PC-3 (cell line): Measurements from ENCODE around the gene UNC5C. TPM values are rescaled to one million over a fixed set of nuclear protein-coding genes. Genes with fewer than 3 reads are reported as not detected.
A peak's percentile ranks its signal among the peaks of the same experiment; 100 is the strongest.

Experiments
- ATAC-seq: fragments of 200-7000 bp; cut with Tn5 transposase; 2 replicates; pipeline ENCODE4 v1.9.1; 2020; ENCODE audit warnings: mild to moderate bottlenecking, moderate library complexity
- BruUV-seq: library from RNA; stranded (reverse); fragments of 400-500 nt; replicated peaks from 2 replicates; lab custom pipeline; 2021; lab: Mats Ljungman, UMichigan
- CTCF ChIA-PET: fragments of 300-600 bp; sonication (Branson Sonifier 250); formaldehyde crosslinking; loops from one replicate; lab custom pipeline; 2022; ENCODE audit warnings: antibody characterized with exemption; lab: Charles Lee
- POLR2A ChIA-PET: fragments of 300-600 bp; sonication (Branson Sonifier 250); formaldehyde crosslinking; loops from one replicate; lab custom pipeline; 2022; ENCODE audit warnings: antibody characterized with exemption; ENCODE audit not compliant: unreplicated experiment; lab: Charles Lee
- DNase-seq: peaks from one replicate; pipeline ENCODE4 v3.0.0-alpha.2; 2015
- H2AFZ ChIP-seq: fragments of 300-600 bp; sonication (generic); 2 replicates; pipeline ENCODE4 v1.6.0; 2016; ENCODE audit warnings: antibody characterized with exemption, low read length
- H3F3A ChIP-seq: fragments of 300-600 bp; sonication (generic); one replicate; pipeline ENCODE4 v1.6.0; 2017; ENCODE audit warnings: antibody characterized with exemption, low read length, control low read depth, mild to moderate bottlenecking; ENCODE audit not compliant: unreplicated experiment
- H3K27ac ChIP-seq: fragments of 300-600 bp; sonication (generic); 2 replicates; pipeline ENCODE4 v1.5.1; 2016; ENCODE audit warnings: mild to moderate bottlenecking, low read length
- H3K27me3 ChIP-seq: fragments of 300-600 bp; sonication (generic); 2 replicates; pipeline ENCODE4 v1.6.1; 2016; ENCODE audit warnings: low read length, mixed read lengths
- H3K36me3 ChIP-seq: fragments of 300-600 bp; sonication (generic); 2 replicates; pipeline ENCODE4 v1.6.1; 2016; ENCODE audit warnings: low read depth, mixed run types, low read length, mixed read lengths
- H3K4me1 ChIP-seq: fragments of 300-600 bp; sonication (generic); 2 replicates; pipeline ENCODE4 v1.5.1; 2016; ENCODE audit warnings: low read length; ENCODE audit not compliant: insufficient read depth
- H3K4me2 ChIP-seq: fragments of 300-600 bp; sonication (generic); 2 replicates; pipeline ENCODE4 v1.6.0; 2016; ENCODE audit warnings: low read length
- H3K4me3 ChIP-seq: fragments of 300-600 bp; sonication (generic); 2 replicates; pipeline ENCODE4 v1.5.1; 2016; ENCODE audit warnings: mild to moderate bottlenecking, low read length, mixed read lengths
- H3K79me2 ChIP-seq: fragments of 300-600 bp; sonication (generic); 2 replicates; pipeline ENCODE4 v1.6.1; 2017; ENCODE audit warnings: low read length, mixed read lengths
- H3K9ac ChIP-seq: fragments of 300-600 bp; sonication (generic); 2 replicates; pipeline ENCODE4 v1.6.0; 2016; ENCODE audit warnings: mild to moderate bottlenecking, low read length
- H3K9me2 ChIP-seq: fragments of 300-600 bp; sonication (generic); replicated peaks from 2 replicates; pipeline ENCODE4 v1.6.1; 2016; ENCODE audit warnings: mixed run types, low read length, mixed read lengths
- H3K9me3 ChIP-seq: fragments of 300-600 bp; sonication (generic); 2 replicates; pipeline ENCODE4 v1.6.1; 2016; ENCODE audit warnings: low read length, mixed read lengths
- H4K20me1 ChIP-seq: fragments of 300-600 bp; sonication (generic); 2 replicates; pipeline ENCODE4 v1.6.1; 2016; ENCODE audit warnings: low read length, mixed read lengths
- EZH2 ChIP-seq: fragments of 300-600 bp; sonication (generic); IDR thresholded peaks from one replicate; pipeline ENCODE4 v1.6.1; 2017; ENCODE audit warnings: antibody characterized with exemption, mild to moderate bottlenecking, low read length; ENCODE audit not compliant: unreplicated experiment
- EZH2phosphoT487 ChIP-seq: fragments of 300-600 bp; sonication (generic); IDR thresholded peaks from 2 replicates; pipeline ENCODE4 v1.6.1; 2018; ENCODE audit warnings: mild to moderate bottlenecking, antibody characterized with exemption, low read length, borderline replicate concordance
- intact Hi-C: fragments of 100-400 bp; cut with micrococcal nuclease; formaldehyde crosslinking; loops from 2 replicates; pipeline ENCODE4 v1.9.0; 2023
- total RNA-seq: library from RNA; depleted of rRNA; stranded (reverse); fragments of >200 nt; gene quantifications from 2 replicates; pipeline ENCODE4 v1.2.3, GENCODE V29; 2014
- TF ChIP-seq, protein P1 (sequence below): fragments of 300-600 bp; sonication (generic); conservative IDR thresholded peaks from 2 replicates; pipeline ENCODE4 v1.5.1; 2017; ENCODE audit warnings: antibody characterized with exemption, low read depth, mild to moderate bottlenecking, low read length

UNC5C gene
- total RNA-seq, 1 experiment from 2014 or later: not detected

DNA sequence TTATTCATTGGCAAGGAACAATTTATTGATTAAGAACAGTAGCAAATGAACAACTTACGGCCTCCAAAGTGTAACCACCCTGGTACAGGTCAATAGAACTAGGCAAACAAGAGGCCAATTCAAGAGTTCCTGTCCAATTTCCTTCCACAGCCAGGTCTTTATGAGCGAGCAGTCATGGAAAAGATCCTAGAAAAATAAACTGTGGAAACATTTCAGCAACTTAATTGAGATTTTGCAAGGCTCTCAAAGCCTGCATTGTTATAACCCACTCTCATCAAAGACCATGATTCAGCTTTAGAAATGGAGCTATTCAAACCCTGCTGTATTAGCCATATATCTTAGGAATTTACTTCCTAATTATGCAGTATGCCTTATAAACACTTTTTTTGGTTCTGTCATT lies 43.6 kb downstream of the UNC5C start:
- Histone ChIP-seq H3K4me2 (no peak overlapping the region), H3K27ac (no peak overlapping the region), H3K9me3 (no peaks in the 10 kb centered on the region), H3K9ac (no peak overlapping the region), H3K4me1 (peaks cover 4% of the 10 kb centered on the region; the same call in 1 of the 2 replicates), H3K36me3 (no peaks in the 10 kb centered on the region), H4K20me1 (no peaks in the 10 kb centered on the region), H3K79me2 (no peaks in the 10 kb centered on the region), H3K4me3 (no peak overlapping the region), H2AFZ (no peak overlapping the region), H3K27me3 (no peaks in the 10 kb centered on the region), H3K9me2 (no peaks in the 10 kb centered on the region), H3F3A (no peaks in the 10 kb centered on the region)
- BruUV-seq: no TSS peak
- intact Hi-C loops: no loop called here
- no peak for DNase-seq
- POLR2A ChIA-PET: no interaction called here
- TF ChIP-seq, protein P1, sequence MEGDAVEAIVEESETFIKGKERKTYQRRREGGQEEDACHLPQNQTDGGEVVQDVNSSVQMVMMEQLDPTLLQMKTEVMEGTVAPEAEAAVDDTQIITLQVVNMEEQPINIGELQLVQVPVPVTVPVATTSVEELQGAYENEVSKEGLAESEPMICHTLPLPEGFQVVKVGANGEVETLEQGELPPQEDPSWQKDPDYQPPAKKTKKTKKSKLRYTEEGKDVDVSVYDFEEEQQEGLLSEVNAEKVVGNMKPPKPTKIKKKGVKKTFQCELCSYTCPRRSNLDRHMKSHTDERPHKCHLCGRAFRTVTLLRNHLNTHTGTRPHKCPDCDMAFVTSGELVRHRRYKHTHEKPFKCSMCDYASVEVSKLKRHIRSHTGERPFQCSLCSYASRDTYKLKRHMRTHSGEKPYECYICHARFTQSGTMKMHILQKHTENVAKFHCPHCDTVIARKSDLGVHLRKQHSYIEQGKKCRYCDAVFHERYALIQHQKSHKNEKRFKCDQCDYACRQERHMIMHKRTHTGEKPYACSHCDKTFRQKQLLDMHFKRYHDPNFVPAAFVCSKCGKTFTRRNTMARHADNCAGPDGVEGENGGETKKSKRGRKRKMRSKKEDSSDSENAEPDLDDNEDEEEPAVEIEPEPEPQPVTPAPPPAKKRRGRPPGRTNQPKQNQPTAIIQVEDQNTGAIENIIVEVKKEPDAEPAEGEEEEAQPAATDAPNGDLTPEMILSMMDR: no peak
- no peak for TF ChIP-seq EZH2
- ATAC-seq: peak; percentile 37
- CTCF ChIA-PET: no interaction called here

DNA sequence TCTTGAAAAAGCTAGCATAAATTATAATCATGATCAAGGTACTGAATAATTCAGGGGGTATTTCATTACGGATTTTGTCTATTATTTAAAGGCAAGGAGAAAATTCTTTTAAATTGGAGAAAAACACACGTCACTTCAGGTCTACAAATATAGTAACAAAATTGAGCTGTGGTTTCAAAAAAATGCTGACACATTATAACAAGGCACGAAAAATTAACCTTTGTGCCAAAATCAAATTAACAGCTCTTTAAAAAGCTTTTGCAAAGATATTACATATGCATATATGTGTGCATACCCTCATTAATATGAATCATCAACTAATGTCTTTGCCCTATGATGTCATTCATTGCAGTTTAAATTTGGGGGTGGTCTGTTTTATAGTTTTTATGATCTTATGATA lies 44.3 kb downstream of the UNC5C start:
- ChIA-PET POLR2A (no interaction called here), CTCF (no interaction called here)
- TF ChIP-seq, protein P1: no peak
- TF ChIP-seq EZH2 (no peak), EZH2phosphoT487 (no peak)
- H3F3A ChIP-seq: no peaks in the 10 kb centered on the region
- no peak for DNase-seq
- H3K36me3 ChIP-seq: no peaks in the 10 kb centered on the region
- no peak overlapping the region for H2AFZ ChIP-seq
- H3K9me3 ChIP-seq: no peaks in the 10 kb centered on the region
- H3K9me2 ChIP-seq: no peaks in the 10 kb centered on the region
- H3K9ac ChIP-seq: no peak overlapping the region
- peaks cover 4% of the 10 kb centered on the region; the same call in 1 of the 2 replicates for H3K4me1 ChIP-seq
- no peaks in the 10 kb centered on the region for H4K20me1 ChIP-seq
- ATAC-seq: no peak
- H3K27me3 ChIP-seq: no peaks in the 10 kb centered on the region
- H3K79me2 ChIP-seq: no peaks in the 10 kb centered on the region
- no TSS peak for BruUV-seq
- intact Hi-C loops: no loop called here
- no peak overlapping the region for H3K4me2 ChIP-seq
- no peak overlapping the region for H3K4me3 ChIP-seq
- no peak overlapping the region for H3K27ac ChIP-seq

DNA sequence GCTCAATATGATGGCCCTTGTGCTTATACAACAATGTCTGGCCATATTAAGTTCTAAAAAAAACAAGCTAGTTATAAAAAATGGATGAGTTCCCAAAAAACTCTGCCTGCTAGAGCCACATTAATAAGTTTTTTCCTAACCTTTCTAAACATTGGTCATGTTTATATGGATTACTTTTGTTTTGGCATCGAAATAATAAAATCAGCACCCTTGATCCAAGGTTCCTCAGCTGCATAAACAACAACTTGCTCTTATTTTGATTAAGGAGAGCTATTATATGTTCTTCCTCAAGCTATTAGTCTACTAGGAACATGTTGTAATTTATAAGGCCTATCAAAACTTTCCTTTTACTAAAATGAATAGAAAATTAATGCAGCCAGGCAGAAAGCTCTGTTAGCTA lies 48.4 kb downstream of the UNC5C start:
- ATAC-seq: no peak
- DNase-seq: no peak
- no peak overlapping the region for H3K27ac ChIP-seq
- H3K36me3 ChIP-seq: no peaks in the 10 kb centered on the region
- no peaks in the 10 kb centered on the region for H4K20me1 ChIP-seq
- no peaks in the 10 kb centered on the region for H3K79me2 ChIP-seq
- no peaks in the 10 kb centered on the region for H3K9me2 ChIP-seq
- no peak overlapping the region for H3K4me2 ChIP-seq
- no peak overlapping the region for H2AFZ ChIP-seq
- no peak overlapping the region for H3K9ac ChIP-seq
- H3K27me3 ChIP-seq: no peaks in the 10 kb centered on the region
- H3K9me3 ChIP-seq: no peaks in the 10 kb centered on the region
- ChIA-PET CTCF (no interaction called here), POLR2A (no interaction called here)
- no TSS peak for BruUV-seq
- TF ChIP-seq, protein P1: no peak
- TF ChIP-seq EZH2phosphoT487: no peak
- no peak for TF ChIP-seq EZH2
- no peaks in the 10 kb centered on the region for H3F3A ChIP-seq
- no peak overlapping the region for H3K4me3 ChIP-seq
- intact Hi-C loops: no loop called here
- no peaks in the 10 kb centered on the region for H3K4me1 ChIP-seq
